Activated naive CD8-positive, alpha-beta T cell treated with anti-CD3 and anti-CD28 coated beads, Interleukin-2, amount 10 ng/mL, durations not matched to agents 7 days and 5 days (primary cell): ENCODE measurements around the gene ZNF276. TPM values are rescaled to one million over a fixed set of nuclear protein-coding genes. Genes with fewer than 3 reads are reported as not detected.
"Not testable (repeated sequence)": the region's sequence is repeated elsewhere in the genome, so short reads cannot be mapped to it uniquely, and the experiment has no call there.

Source experiments
- ATAC-seq: fragments of 150-1000 bp; cut with Tn5 transposase; one replicate; pipeline ENCODE4 v1.10.0; 2021; ENCODE audit warnings: low read depth, moderate library complexity
- POLR2A ChIA-PET: fragments of 350-600 bp; sonication (Branson Sonifier 250); formaldehyde crosslinking; loops from one replicate; lab custom pipeline; 2021; ENCODE audit warnings: antibody characterized with exemption; lab: Charles Lee
- DNase-seq: peaks from one replicate; pipeline ENCODE4 v3.0.0; 2021
- H3K27ac Mint-ChIP-seq: one replicate; pipeline ENCODE4 v1.8.0; 2022; ENCODE audit warnings: mild to moderate bottlenecking, mixed read lengths
- H3K27me3 Mint-ChIP-seq: one replicate; pipeline ENCODE4 v1.8.0; 2022; ENCODE audit warnings: mild to moderate bottlenecking, moderate library complexity, mixed read lengths
- H3K36me3 Mint-ChIP-seq: one replicate; pipeline ENCODE4 v1.8.0; 2021; ENCODE audit warnings: mild to moderate bottlenecking, mixed read lengths
- H3K4me1 Mint-ChIP-seq: one replicate; pipeline ENCODE4 v1.8.0; 2021; ENCODE audit warnings: mixed read lengths
- H3K4me3 Mint-ChIP-seq: one replicate; pipeline ENCODE4 v1.8.0; 2022; ENCODE audit warnings: mild to moderate bottlenecking, moderate library complexity, mixed read lengths
- H3K9me3 Mint-ChIP-seq: one replicate; pipeline ENCODE4 v1.8.0; 2021; ENCODE audit warnings: mixed read lengths
- total RNA-seq, 2 experiments: library from RNA; stranded (reverse); gene quantifications; one replicate each; pipeline ENCODE4 v1.2.3, GENCODE V29; 2021

Gene ZNF276
- total RNA-seq, 2 experiments from 2014 or later: 98.0 to 107 TPM

GRCh38 chr16:89699629-89700099 is 21.7 kb upstream of the ZNF276 start:
- H3K4me3 Mint-ChIP-seq: peak overlapping the region; percentile 85
- H3K27ac Mint-ChIP-seq, ATAC-seq: not testable (repeated sequence)

GRCh38 chr16:89700100-89700648 is 21.2 kb upstream of the ZNF276 start:
- no peaks in the 10 kb centered on the region for H3K27me3 Mint-ChIP-seq
- peaks cover 14% of the 10 kb centered on the region for H3K4me1 Mint-ChIP-seq
- ATAC-seq (peak; percentile 15), DNase-seq (peak; percentile 95)
- POLR2A ChIA-PET: interaction anchor here (0.8 to 5.1 kb wide), 12 partner anchors 10 to 215 kb away, joined by 3 to 28 read pairs (median 7); partner anchors contain the start of genes CDK10, TCF25, VPS9D1 and ZNF276
- H3K9me3 Mint-ChIP-seq: no peaks in the 10 kb centered on the region
- H3K4me3 Mint-ChIP-seq: peak overlapping the region; percentile 85
- H3K27ac Mint-ChIP-seq: peak overlapping the region; percentile 48
- H3K36me3 Mint-ChIP-seq: no peaks in the 10 kb centered on the region

More at GRCh38 chr16:89699629-89700099, 21.7 kb upstream of the ZNF276 start:
- H3K27me3 Mint-ChIP-seq, H3K9me3 Mint-ChIP-seq, H3K36me3 Mint-ChIP-seq, DNase-seq: not testable (repeated sequence)
- POLR2A ChIA-PET: interaction anchor here (0.8 to 5.1 kb wide), 10 partner anchors 11 to 215 kb away, joined by 3 to 28 read pairs (median 7); partner anchors contain the start of genes CDK10, VPS9D1 and ZNF276
- H3K4me1 Mint-ChIP-seq: peaks cover 14% of the 10 kb centered on the region

GRCh38 chr16:89700649-89701424 is 20.5 kb upstream of the ZNF276 start:
- POLR2A ChIA-PET: interaction anchor here (0.5 to 5.1 kb wide), 14 partner anchors 10 to 216 kb away, joined by 3 to 28 read pairs (median 6); partner anchors contain the start of genes CDK10, TCF25, VPS9D1 and ZNF276
- ATAC-seq (peak; percentile 40), DNase-seq (peak; percentile 78)
- peak overlapping the region; percentile 85 for H3K4me3 Mint-ChIP-seq
- H3K9me3 Mint-ChIP-seq: no peaks in the 10 kb centered on the region
- no peaks in the 10 kb centered on the region for H3K27me3 Mint-ChIP-seq
- peaks cover 13% of the 10 kb centered on the region for H3K4me1 Mint-ChIP-seq
- peak overlapping the region; percentile 74 for H3K27ac Mint-ChIP-seq
- no peaks in the 10 kb centered on the region for H3K36me3 Mint-ChIP-seq

- H3K36me3 Mint-ChIP-seq: no peaks in the 10 kb centered on the region
- POLR2A ChIA-PET: interaction anchor here (0.5 to 5.1 kb wide), 13 partner anchors 10 to 1734 kb away, joined by 3 to 28 read pairs (median 4); partner anchors contain the start of genes CDK10, TCF25 and VPS9D1
- peak within 1 kb of the TSS; percentile 74 for H3K27ac Mint-ChIP-seq
- H3K4me3 Mint-ChIP-seq: peak within 1 kb of the TSS; percentile 85
- peaks cover 12% of the 10 kb centered on the region for H3K4me1 Mint-ChIP-seq
- no peaks in the 10 kb centered on the region for H3K9me3 Mint-ChIP-seq
- H3K27me3 Mint-ChIP-seq: no peaks in the 10 kb centered on the region
- DNase-seq (peak; percentile 99), ATAC-seq (peak; percentile 74)
Measured at GRCh38 chr16:89701425-89702406, 19.6 kb upstream of the ZNF276 start, which contains the start of gene SPATA2L. TSS of gene SPATA2L (minus strand) at chr16:89701705. CDS start at chr16:89701232, 473 bp downstream.

GRCh38 chr16:89704281-89704680 is 17.1 kb upstream of the ZNF276 start:
- Mint-ChIP-seq H3K27ac (no peak overlapping the region), H3K4me1 (peaks cover 9% of the 10 kb centered on the region), H3K4me3 (no peak overlapping the region), H3K36me3 (no peaks in the 10 kb centered on the region), H3K9me3 (no peaks in the 10 kb centered on the region), H3K27me3 (no peaks in the 10 kb centered on the region)
- POLR2A ChIA-PET: interaction anchor here (1.4 kb wide), 1 partner anchor 88 kb away, joined by 3 read pairs; no protein-coding TSS in a partner anchor
- DNase-seq (no peak), ATAC-seq (no peak)

- ATAC-seq (no peak), DNase-seq (no peak)
- POLR2A ChIA-PET: interaction anchor here (1.3 to 1.4 kb wide), 3 partner anchors 19 to 87 kb away, joined by 3 to 8 read pairs (median 3); no protein-coding TSS in a partner anchor
- no peaks in the 10 kb centered on the region for H3K27me3 Mint-ChIP-seq
- H3K9me3 Mint-ChIP-seq: no peaks in the 10 kb centered on the region
- H3K4me1 Mint-ChIP-seq: peaks cover 9% of the 10 kb centered on the region
- H3K36me3 Mint-ChIP-seq: no peaks in the 10 kb centered on the region
- no peak overlapping the region for H3K4me3 Mint-ChIP-seq
- H3K27ac Mint-ChIP-seq: no peak overlapping the region
Measured at GRCh38 chr16:89705006-89705405, 16.3 kb upstream of the ZNF276 start.

- POLR2A ChIA-PET: interaction anchor here (0.7 to 1.7 kb wide), 11 partner anchors 10 to 167 kb away, joined by 3 to 13 read pairs (median 4); partner anchors contain the start of gene TCF25
- H3K36me3 Mint-ChIP-seq: no peaks in the 10 kb centered on the region
- peaks cover 9% of the 10 kb centered on the region for H3K4me1 Mint-ChIP-seq
- DNase-seq (no peak), ATAC-seq (no peak)
- no peaks in the 10 kb centered on the region for H3K9me3 Mint-ChIP-seq
- H3K27ac Mint-ChIP-seq: no peak overlapping the region
- H3K4me3 Mint-ChIP-seq: no peak overlapping the region
- no peaks in the 10 kb centered on the region for H3K27me3 Mint-ChIP-seq
Measured at GRCh38 chr16:89706518-89707260, 14.6 kb upstream of the ZNF276 start.

GRCh38 chr16:89707695-89708094 is 13.6 kb upstream of the ZNF276 start:
- DNase-seq: no peak

GRCh38 chr16:89708481-89708931 is 12.8 kb upstream of the ZNF276 start:
- DNase-seq (no peak), ATAC-seq (no peak)
- Mint-ChIP-seq H3K27me3 (no peaks in the 10 kb centered on the region), H3K4me1 (peaks cover 5% of the 10 kb centered on the region), H3K36me3 (no peaks in the 10 kb centered on the region), H3K4me3 (no peak overlapping the region), H3K9me3 (no peaks in the 10 kb centered on the region), H3K27ac (no peak overlapping the region)
- POLR2A ChIA-PET: interaction anchor here (1.6 kb wide), 1 partner anchor 16 kb away, joined by 7 read pairs; no protein-coding TSS in a partner anchor

More at GRCh38 chr16:89707695-89708094, 13.6 kb upstream of the ZNF276 start:
- Mint-ChIP-seq H3K27me3 (no peaks in the 10 kb centered on the region), H3K4me1 (peaks cover 5% of the 10 kb centered on the region), H3K9me3 (no peaks in the 10 kb centered on the region), H3K36me3 (no peaks in the 10 kb centered on the region), H3K4me3 (no peak overlapping the region), H3K27ac (no peak overlapping the region)
- POLR2A ChIA-PET: interaction anchor here (0.6 to 0.8 kb wide), 2 partner anchors 54 to 86 kb away, joined by 3 to 6 read pairs; no protein-coding TSS in a partner anchor
- no peak for ATAC-seq

- no peak for ATAC-seq
- no peaks in the 10 kb centered on the region for H3K9me3 Mint-ChIP-seq
- H3K4me1 Mint-ChIP-seq: peaks cover 5% of the 10 kb centered on the region
- no peak for DNase-seq
- no peaks in the 10 kb centered on the region for H3K27me3 Mint-ChIP-seq
- POLR2A ChIA-PET: interaction anchor here (1.6 kb wide), 2 partner anchors 15 to 155 kb away, joined by 5 to 7 read pairs; no protein-coding TSS in a partner anchor
- H3K27ac Mint-ChIP-seq: no peak overlapping the region
- no peaks in the 10 kb centered on the region for H3K36me3 Mint-ChIP-seq
- H3K4me3 Mint-ChIP-seq: no peak overlapping the region
Measured at GRCh38 chr16:89709166-89709565, 12.2 kb upstream of the ZNF276 start.

GRCh38 chr16:89709716-89710432 is 11.5 kb upstream of the ZNF276 start:
- Mint-ChIP-seq H3K36me3 (peaks cover 3% of the 10 kb centered on the region), H3K4me3 (no peak overlapping the region), H3K4me1 (peaks cover 6% of the 10 kb centered on the region), H3K27ac (no peak overlapping the region), H3K9me3 (peaks cover under 1% of the 10 kb centered on the region), H3K27me3 (no peaks in the 10 kb centered on the region)
- POLR2A ChIA-PET: interaction anchor here (1.6 kb wide), 2 partner anchors 14 to 154 kb away, joined by 5 to 7 read pairs; no protein-coding TSS in a partner anchor
- DNase-seq (no peak), ATAC-seq (no peak)
